HG03575 (cell line): Measurements from ENCODE around the gene AKR1C3.
"Not testable (repeated sequence)": the region's sequence is repeated elsewhere in the genome, so short reads cannot be mapped to it uniquely, and the experiment has no call there.

Source experiments
- ATAC-seq: cut with Tn5 transposase; IDR thresholded peaks from one replicate; pipeline ENCODE4 v1.9.1; 2021; ENCODE audit not compliant: unreplicated experiment, insufficient number of reproducible peaks, low FRiP score; ENCODE audit errors: extremely low read depth

AKR1C3 gene

DNA sequence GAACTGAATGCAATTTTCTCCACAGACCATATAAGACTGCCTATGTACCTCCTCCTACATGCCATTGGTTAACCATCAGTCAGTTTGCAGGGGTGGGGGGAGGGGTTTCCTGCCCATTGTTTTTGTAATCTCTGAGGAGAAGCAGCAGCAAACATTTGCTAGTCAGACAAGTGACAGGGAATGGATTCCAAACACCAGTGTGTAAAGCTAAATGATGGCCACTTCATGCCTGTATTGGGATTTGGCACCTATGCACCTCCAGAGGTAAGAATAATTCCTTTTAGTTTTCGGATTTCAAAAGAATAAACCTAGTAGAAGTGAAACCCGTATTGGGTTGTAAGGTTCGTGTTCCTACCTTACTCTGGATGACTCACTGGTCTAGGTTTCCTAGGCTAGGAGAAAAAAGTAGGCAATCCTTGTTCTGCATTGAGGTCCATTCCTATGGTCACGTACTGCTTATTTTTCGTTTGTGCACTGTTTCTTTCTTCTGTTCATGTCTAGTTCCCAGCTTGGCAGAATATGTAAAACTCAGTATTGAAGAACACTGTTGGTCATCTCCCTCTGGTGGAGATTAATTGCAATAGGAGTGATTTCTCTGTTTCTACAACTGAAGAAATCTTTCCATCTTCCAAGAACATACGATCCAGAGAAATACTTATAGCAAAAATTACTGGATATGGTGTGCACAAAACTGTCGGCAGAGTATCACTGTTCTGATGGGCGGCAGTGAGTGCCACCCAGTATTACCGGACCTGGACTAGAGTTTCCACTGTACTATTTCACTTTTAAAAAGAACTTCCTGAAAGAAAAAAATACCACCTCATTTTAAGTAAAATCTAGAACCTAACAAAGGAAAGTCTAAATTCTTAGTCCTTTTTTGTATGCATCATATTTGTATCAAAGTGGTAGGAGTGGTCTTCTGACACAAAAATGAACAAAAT is at the start of gene AKR1C3:
Gene AKR1C3, plus strand, starts transcription at position 150 of the 941 bp plus-strand sequence. Its CDS starts 31 bp downstream, at position 181.
- ATAC-seq = no peak

DNA sequence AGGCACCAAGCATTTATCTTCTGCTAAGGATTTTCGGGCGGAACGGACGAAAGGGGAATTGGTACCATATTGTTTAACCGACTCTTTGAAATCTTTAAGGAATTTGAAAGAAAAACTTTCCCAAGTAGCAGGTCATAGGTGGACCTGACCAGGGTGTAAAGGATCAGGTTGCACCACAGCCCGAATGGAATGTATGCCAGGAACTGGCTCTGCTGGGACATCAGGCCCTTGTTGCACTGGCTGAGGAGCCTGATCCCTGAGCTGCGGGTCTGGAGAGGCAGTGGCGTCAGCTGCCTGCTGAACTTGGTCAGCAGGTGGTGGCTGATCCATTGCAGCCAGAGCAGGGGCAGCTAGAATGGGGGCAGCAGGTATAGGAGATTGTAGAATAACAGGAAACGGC is 49.1 kb upstream of the AKR1C3 start:
- ATAC-seq = no peak

DNA sequence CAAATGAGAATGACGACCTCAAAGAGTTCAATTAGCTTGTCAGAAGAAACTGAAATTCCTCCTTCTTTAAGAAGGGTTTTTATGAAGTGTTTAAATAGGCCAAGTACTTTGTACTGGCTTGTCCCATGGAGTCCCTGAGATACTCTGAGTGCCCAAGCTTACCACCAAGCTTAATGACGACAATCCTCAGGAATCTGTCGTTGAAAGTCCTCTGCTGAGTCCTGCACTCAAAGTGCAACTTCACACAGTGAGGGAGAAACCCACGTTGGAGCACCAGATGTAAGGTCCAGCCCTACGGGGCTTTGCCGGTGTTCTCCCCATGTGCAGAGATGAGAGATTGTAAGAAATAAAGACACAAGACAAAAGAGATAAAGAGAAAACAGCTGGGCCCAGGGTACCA is 47.8 kb upstream of the AKR1C3 start:
- no peak for ATAC-seq

DNA sequence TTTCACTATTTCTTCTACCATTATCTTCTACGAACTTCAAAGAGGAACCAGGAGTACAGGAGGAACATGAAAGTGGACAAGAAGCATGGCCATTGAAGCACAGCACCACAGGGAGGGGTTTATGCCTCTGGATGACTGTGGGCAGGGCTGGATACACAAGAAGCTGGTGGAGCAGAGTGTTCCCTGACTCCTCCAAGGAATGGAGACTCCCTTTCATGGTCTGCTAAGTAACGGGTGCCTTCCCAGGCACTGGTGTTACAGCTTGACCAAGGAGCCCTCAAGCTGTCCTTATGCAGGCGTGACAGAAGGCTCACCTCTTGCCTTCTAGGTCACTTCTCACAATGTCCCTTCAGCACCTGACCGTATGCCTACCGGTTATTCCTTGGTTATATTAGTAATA is 47.2 kb upstream of the AKR1C3 start:
- not testable (repeated sequence) for ATAC-seq

DNA sequence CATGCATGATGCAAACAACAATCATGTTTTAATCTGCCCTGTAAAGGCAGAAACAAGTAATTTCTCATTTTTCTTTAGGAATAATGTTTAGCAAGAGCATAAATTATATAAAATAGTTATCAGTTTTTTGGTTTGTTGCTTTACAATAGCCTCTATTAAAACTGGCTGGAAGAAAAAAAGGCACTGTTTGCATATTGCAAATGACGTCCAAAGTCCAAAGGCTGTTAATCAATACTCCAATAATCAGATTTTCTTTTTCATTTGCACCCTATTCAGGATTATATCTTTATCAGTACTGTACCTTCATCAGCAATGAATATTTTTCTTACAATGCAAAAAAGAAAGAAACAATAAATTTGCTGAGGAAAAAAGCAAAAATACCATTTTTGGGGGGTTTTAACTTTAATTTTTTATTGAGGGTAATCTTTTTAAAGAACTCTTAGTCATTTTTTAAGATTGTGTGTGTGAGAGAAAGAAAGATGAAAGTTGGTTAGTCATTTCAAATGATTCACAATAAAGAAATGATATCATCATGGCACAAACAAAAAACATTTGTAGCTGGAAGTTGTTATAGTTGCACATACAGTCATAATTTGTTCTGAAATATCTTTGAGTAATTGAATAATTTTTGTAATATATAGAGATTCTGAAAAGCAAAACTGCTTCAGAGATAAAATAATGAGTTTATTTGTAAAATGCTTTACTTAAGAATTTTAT is 46.1 kb upstream of the AKR1C3 start:
- no peak for ATAC-seq

DNA sequence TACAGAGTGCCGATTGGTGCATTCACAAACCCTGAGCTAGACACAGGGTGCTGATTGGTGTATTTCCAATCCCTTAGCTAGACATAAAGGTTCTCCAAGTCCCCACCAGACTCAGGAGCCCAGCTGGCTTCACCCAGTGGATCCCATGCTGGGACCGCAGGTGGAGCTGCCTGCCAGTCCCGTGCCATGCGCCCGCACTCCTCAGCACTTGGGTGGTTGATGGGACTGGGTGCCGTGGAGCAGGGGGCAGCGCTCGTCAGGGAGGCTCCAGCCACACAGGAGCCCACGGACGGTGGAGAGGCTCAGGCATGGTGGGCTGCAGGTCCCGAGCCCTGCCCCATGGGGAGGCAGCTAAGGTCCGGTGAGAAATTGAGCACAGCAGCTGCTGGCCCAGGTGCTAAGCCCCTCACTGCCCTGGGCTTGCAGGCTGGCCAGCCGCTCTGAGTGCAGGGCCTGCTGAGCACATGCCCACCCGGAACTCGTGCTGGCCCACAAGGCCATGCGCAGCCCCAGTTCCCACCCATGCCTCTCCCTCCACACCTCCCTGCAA is 41.2 kb upstream of the AKR1C3 start:
- ATAC-seq = not testable (repeated sequence)

DNA sequence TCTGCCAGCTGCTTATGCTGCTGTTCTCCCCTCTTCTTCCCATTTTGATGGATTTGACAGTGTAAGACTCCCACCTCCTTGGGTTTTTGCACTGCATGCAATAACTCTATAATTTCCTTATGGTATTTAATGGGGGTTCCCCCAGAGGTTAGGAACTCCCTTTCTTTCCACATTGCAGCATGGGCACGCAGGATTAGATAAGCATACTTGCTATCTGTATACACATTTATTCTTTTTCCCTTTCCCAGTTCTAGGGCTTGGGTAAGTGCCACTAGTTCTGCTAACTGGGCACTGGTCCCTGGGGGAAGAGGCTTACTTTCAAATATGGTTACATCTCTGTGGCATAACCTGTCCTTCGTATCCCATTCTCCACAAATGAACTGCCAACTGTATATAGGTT is 39.4 kb upstream of the AKR1C3 start:
- not testable (repeated sequence) for ATAC-seq

DNA sequence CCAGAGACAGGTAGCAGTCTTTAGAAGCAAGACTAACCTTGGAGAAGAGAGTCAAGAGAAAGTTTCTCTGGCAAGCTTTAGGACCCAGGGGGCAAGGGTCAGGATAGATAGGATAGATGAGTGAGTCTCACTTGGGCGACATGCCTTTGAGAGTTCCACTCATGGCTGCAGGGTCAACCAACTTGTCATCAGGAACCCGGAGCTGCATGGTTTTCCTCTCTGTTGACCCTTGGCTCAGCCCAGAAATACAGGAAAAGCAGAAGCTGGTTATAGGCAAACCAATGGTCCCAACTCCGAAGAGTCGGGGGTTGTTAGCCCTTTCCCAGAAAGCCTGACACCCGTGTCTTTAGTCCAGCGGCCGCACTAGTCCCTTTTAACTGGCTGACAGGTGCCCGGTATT is 34.9 kb upstream of the AKR1C3 start:
- ATAC-seq = not testable (repeated sequence)

DNA sequence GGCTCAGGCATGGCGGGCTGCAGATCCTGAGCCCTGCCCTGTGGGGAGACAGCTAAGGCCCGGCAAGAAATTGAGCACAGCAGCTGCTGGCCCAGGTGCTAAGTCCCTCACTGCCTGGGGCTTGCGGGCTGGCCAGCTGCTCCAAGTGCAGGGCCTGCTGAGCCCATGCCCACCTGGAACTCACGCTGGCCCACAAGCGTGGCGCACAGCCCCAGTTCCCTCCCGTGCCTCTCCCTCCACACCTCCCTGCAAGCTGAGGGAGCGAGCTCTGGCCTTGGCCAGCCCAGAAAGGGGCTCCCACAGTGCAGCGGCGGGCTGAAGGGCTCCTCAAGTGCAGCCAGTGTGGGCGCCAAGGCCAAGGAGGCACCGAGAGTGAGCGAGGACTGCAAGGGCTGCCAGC is 33.4 kb upstream of the AKR1C3 start:
- not testable (repeated sequence) for ATAC-seq

DNA sequence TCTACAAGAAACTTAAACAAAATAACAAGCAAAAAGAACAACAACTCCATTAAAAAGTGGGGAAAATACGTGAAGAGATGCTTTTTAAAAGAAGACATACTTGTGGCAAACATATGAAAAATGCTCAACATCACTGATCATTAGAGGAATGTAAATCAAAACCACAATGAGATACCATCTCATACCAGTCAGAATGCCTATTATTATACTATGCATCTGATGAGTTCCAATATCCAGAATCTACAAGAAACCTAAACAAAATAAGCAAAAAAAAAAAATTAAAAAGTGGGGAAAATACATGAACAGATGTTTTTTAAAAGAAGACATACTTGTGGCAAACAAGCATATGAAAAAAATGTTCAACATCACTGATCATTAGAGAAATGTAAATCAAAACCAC is 29.6 kb upstream of the AKR1C3 start:
- no peak for ATAC-seq

DNA sequence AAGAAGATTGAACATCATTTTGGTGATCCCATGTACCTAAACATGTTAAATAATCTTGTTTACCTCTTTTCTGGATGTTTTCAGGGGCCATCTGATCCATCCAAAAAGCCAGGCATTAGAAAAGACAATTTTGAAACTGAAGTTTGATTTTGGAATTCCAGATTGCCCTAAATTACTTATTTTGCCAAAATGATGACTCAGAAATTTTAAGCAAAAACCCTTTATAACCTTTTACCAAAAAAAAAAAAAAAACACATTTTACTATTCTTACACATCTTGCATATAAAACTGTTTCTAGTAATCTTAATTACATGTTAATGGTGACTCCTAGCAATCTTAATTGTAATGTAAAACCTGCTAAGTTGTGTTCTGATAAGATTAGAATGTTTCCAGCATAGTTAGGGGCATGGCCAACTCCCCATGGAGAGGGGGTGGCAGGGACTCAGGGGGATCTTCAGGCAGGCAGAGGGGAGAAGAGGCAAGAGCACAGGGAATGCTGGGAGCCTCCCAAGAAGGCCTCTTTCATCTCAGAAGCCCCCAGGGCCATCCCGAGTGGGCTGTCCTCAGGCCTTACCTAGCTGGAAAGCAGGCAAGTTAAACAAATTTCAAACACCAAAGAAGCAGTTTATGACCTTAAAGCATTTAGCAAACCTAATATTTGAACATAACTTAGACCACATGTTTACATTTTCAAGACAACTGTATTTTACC is 25.8 kb upstream of the AKR1C3 start:
- no peak for ATAC-seq

DNA sequence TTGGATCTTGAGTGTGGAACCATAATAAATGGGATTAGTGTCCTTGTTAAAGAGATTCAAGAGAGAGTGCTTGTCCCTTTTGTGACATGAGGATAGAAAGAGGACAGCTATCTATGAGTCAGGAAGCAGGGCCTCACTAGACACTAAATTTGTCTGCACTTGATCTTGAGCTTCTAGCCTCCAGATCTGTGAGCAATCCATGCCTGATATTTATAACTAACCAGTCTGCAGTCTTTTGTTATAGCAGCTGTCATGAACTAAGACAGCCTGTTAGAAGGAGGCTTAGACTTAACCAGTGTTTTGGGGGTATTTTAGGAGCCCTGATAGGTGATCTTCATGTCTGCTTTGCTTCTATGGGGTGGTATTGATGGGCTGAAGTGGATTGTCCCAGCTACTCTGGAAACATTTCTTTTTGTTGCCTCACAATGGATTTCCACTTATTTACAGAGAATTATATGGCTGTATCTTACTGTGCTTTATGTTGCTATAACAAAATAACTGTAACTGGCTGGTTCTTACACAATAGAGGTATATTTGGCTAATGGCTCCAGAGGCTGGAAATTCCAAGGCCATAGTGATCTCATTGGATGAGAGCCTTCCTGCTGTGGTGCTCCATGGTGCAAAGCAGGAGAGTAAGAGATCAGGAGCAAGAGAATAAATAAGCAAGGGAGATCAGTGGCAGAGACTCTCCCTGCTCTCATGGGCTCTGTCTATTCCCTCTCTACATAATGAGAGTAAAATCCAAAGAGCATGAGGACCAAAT is 23.4 kb upstream of the AKR1C3 start:
- ATAC-seq = no peak

DNA sequence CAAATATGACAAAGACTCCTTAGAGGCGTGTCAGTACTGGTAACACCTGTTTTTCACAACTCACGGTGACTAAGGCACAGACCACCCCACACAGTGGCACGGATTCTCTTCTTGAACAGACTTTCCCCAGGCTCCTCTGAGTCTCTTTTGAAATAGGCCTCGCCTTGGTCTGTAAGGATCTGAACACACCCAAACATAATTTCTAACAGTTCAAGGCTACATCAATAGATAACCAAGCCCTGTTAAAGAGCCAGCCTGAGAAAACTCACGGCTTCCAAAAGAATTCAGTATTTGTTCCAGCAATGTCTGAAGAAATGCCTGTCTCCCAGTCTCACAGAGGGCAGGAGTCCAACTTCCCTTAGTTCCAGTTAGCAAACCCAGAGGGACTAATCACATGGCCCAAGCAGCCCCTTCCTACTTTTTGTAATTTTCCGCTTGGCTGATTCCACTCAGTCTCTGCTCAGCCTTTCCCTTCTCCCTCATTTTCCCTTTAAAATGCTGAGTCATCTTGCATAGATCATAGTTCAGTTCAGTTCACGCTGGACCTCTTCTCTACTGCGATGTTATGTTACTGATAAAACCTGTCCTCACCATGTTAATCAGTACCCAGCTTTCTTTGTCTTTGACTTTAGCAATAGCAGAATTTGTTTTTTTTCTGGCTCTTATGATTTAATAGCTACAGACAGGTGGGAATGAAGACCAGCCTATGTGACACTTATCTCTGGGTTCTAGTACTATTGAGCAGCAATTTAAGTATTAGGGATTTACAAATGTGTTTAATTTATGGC is 22.6 kb upstream of the AKR1C3 start:
- ATAC-seq = no peak

DNA sequence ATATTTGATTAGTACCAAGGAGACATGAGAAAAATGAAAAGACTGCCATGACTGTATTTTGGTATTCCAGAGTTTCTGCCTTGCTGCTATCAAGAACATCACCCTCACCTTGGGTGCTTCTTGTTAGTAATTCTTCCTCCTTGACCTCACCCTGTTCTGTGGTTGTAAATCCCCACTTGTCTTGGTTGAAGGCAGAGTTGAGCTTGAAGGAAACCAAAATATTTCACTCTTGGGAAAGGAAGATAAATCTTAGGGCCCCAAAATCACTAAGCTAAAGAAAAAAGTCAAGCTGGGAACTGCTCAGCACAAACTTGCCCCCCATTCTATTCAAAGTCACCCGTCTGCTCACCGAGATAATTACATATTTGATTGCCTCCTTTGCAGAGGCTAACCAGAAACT is 20.6 kb upstream of the AKR1C3 start:
- ATAC-seq = no peak

DNA sequence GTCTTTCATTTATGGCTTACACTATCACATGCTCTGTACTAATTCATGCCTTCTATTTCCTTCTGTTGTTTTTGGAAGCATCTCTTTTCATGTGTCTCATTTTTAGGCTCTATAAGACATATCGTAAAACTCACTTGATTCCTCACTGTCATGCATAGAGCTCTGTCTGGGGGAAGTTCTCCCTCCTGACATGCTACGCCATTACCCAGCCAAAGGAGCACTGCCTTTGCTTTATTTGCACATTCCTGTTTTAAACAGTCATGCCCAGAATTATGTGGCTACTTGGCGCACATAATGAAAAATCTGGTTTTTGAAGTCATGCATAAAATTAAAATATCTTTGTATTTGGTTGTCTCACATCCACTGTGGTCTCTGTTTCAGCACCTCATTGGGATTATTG is 17.6 kb upstream of the AKR1C3 start:
- no peak for ATAC-seq

DNA sequence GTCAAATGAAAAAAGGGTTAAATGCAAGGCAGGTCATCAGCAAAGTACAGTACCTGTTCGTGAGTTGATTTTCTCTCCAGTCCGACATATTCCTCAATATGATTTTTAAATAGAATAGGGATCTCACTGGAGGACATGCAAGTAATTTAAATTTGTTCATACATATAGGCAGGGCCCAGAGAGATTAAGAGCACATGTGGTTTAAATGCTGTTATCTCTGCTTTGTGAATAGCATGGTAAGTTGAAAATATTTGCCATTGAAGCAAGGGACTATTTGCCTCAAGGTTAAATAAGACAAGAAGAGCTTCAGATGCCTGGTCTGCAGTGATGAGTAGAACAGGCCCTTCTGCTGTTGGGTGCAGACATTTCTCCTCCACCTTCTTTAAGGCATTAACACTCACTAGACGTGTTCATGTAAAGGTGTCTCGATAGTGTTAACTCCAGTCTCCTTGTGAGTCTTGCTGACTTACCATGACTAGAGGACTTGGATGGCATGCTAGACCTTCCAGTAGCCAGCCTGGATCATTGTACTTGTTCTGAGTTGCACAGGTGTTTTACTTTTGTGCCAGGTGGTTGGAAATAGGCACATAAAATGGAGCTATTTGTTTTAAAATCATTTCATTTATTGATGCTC is 15.6 kb upstream of the AKR1C3 start:
- no peak for ATAC-seq

DNA sequence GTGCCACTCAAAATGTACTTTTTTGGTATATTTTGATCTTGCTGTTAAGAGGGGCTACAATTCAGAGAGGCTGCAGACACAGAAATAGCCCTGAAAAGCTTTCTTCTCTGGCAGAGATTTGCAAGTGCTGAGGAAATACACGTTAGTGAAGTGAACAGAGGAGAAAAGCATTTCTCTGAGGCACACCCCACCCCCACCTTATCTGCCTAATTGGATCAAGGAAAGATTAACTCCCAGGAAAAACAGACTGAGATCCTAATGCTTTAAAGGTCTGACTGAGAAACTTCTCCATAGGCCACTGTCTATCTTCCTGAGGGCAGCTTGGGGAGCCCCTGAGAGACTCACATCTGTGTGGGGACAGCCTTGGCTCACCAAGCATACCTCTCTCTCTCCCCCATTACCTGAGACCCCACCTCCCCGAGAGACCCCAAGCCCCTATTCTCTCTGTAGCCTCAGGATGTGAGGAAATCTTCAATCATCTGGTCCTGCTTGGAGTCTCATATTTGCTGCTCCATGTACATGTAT is 14.8 kb upstream of the AKR1C3 start:
- no peak for ATAC-seq
